PC-9 (cell line): ENCODE measurements around the gene CSH1. TPM values are rescaled to one million over a fixed set of nuclear protein-coding genes. Genes with fewer than 3 reads are reported as not detected.
"Not testable (repeated sequence)": the region's sequence is repeated elsewhere in the genome, so short reads cannot be mapped to it uniquely, and the experiment has no call there.

Experiments
- BruUV-seq: library from RNA; stranded (reverse); fragments of 400-500 nt; replicated peaks from 2 replicates; lab custom pipeline; 2021; lab: Mats Ljungman, UMichigan
- CTCF ChIA-PET: fragments of 300-600 bp; sonication (Branson Sonifier 250); formaldehyde crosslinking; loops from one replicate; lab custom pipeline; 2022; ENCODE audit warnings: antibody characterized with exemption; lab: Charles Lee
- POLR2A ChIA-PET: fragments of 300-600 bp; sonication (Branson Sonifier 250); formaldehyde crosslinking; loops from one replicate; lab custom pipeline; 2022; ENCODE audit warnings: antibody characterized with exemption; ENCODE audit not compliant: unreplicated experiment; lab: Charles Lee
- DNase-seq, 2 experiments: peaks; one replicate each; pipeline versions ENCODE4 v3.0.0 to v3.0.0-alpha.2; 2015 to 2022; ENCODE audit warnings: mixed read lengths in 1 of 2
- H2AFZ ChIP-seq: fragments of 200-600 bp; sonication (generic); 2 replicates; pipeline ENCODE4 v1.8.1; 2017; ENCODE audit warnings: antibody characterized with exemption
- H3F3A ChIP-seq: fragments of 200-600 bp; sonication (generic); 2 replicates; pipeline ENCODE4 v1.8.1; 2017; ENCODE audit warnings: antibody characterized with exemption, mild to moderate bottlenecking, low read depth; ENCODE audit not compliant: insufficient read depth
- H3K27ac ChIP-seq: fragments of 200-600 bp; sonication (generic); 2 replicates; pipeline ENCODE4 v1.6.1; 2016; ENCODE audit warnings: mixed run types
- H3K27me3 ChIP-seq: fragments of 200-600 bp; sonication (generic); 2 replicates; pipeline ENCODE4 v1.6.1; 2016; ENCODE audit warnings: low read depth, mixed run types; ENCODE audit not compliant: insufficient read depth
- H3K36me3 ChIP-seq: fragments of 200-600 bp; sonication (generic); 2 replicates; pipeline ENCODE4 v1.6.1; 2016; ENCODE audit warnings: low read depth, mixed run types
- H3K4me1 ChIP-seq: fragments of 200-600 bp; sonication (generic); replicated peaks from 2 replicates; pipeline ENCODE4 v1.6.1; 2016; ENCODE audit warnings: mixed run types; ENCODE audit not compliant: insufficient read depth
- H3K4me2 ChIP-seq: fragments of 200-600 bp; sonication (generic); 2 replicates; pipeline ENCODE4 v1.6.1; 2017; ENCODE audit warnings: mixed run types
- H3K4me3 ChIP-seq: fragments of 200-600 bp; sonication (generic); 2 replicates; pipeline ENCODE4 v1.6.1; 2016; ENCODE audit warnings: mixed run types
- H3K79me2 ChIP-seq: fragments of 200-600 bp; sonication (generic); 2 replicates; pipeline ENCODE4 v1.6.1; 2017; ENCODE audit warnings: low read depth, mixed run types
- H3K9me2 ChIP-seq: fragments of 200-600 bp; sonication (generic); 2 replicates; pipeline ENCODE4 v1.8.1; 2017; ENCODE audit warnings: mild to moderate bottlenecking; ENCODE audit not compliant: insufficient read depth
- H3K9me3 ChIP-seq: fragments of 200-600 bp; sonication (generic); 2 replicates; pipeline ENCODE4 v1.8.1; 2016; ENCODE audit warnings: low read depth; ENCODE audit not compliant: insufficient read depth
- H4K20me1 ChIP-seq: fragments of 200-600 bp; sonication (generic); 2 replicates; pipeline ENCODE4 v1.8.1; 2017; ENCODE audit not compliant: insufficient read depth
- CTCF ChIP-seq: fragments of 200-600 bp; sonication (generic); conservative IDR thresholded peaks from 2 replicates; pipeline ENCODE4 v1.6.1; 2017; ENCODE audit warnings: mixed run types, antibody characterized with exemption, mild to moderate bottlenecking, moderate library complexity
- EZH2 ChIP-seq: fragments of 200-600 bp; sonication (generic); IDR thresholded peaks from 2 replicates; pipeline ENCODE4 v1.8.0; 2017; ENCODE audit warnings: antibody characterized with exemption, low read depth
- intact Hi-C: fragments of 100-400 bp; cut with micrococcal nuclease; formaldehyde crosslinking; loops from one replicate; pipeline ENCODE4 v1.10.0; 2022; ENCODE audit not compliant: unreplicated experiment
- total RNA-seq: library from RNA; stranded (reverse); gene quantifications from 2 replicates; pipeline ENCODE4 v1.2.3, GENCODE V29; 2021

Gene CSH1
- total RNA-seq, 1 experiment from 2014 or later: not detected

GRCh38 chr17:63880706-63881105 is 15.7 kb downstream of the CSH1 start:
- H3K36me3 ChIP-seq: no peaks in the 10 kb centered on the region
- no peak for DNase-seq
- ChIA-PET CTCF (no interaction called here), POLR2A (no interaction called here)
- H4K20me1 ChIP-seq: no peaks in the 10 kb centered on the region
- H3K4me1 ChIP-seq: no peaks in the 10 kb centered on the region
- no peaks in the 10 kb centered on the region for H3K79me2 ChIP-seq
- peaks cover 5% of the 10 kb centered on the region; the same call in 1 of the 2 replicates for H3K27me3 ChIP-seq
- H3K9me2 ChIP-seq: no peaks in the 10 kb centered on the region
- H3K27ac ChIP-seq: no peak overlapping the region
- BruUV-seq: no TSS peak
- no peak overlapping the region for H3K4me2 ChIP-seq
- no peak overlapping the region for H3K4me3 ChIP-seq
- intact Hi-C loops: no loop called here
- no peaks in the 10 kb centered on the region for H3F3A ChIP-seq
- no peak for TF ChIP-seq EZH2
- no peak for TF ChIP-seq CTCF
- H3K9me3 ChIP-seq: no peaks in the 10 kb centered on the region
- H2AFZ ChIP-seq: no peak overlapping the region

GRCh38 chr17:63878413-63878812 is 18.0 kb downstream of the CSH1 start:
- CTCF ChIA-PET, BruUV-seq, H3K36me3 ChIP-seq: not testable (repeated sequence)

GRCh38 chr17:63874693-63875092 is 21.7 kb downstream of the CSH1 start:
- H3K4me2 ChIP-seq, H4K20me1 ChIP-seq, H3K9me2 ChIP-seq, DNase-seq, H3K9me3 ChIP-seq, H3K36me3 ChIP-seq, H3K79me2 ChIP-seq, H2AFZ ChIP-seq, BruUV-seq, H3F3A ChIP-seq, H3K27ac ChIP-seq, intact Hi-C loops, H3K4me1 ChIP-seq, H3K27me3 ChIP-seq, POLR2A ChIA-PET, H3K4me3 ChIP-seq: not testable (repeated sequence)
- CTCF ChIA-PET: interaction anchor here (0.7 kb wide), 1 partner anchor 36 kb away, joined by 3 read pairs; no protein-coding TSS in a partner anchor

More at GRCh38 chr17:63878413-63878812, 18.0 kb downstream of the CSH1 start:
- H3F3A ChIP-seq, H3K9me2 ChIP-seq, H3K79me2 ChIP-seq, H3K27ac ChIP-seq, H3K27me3 ChIP-seq, H2AFZ ChIP-seq, H3K4me1 ChIP-seq, intact Hi-C loops, H3K4me2 ChIP-seq, DNase-seq, H4K20me1 ChIP-seq, POLR2A ChIA-PET, H3K9me3 ChIP-seq, H3K4me3 ChIP-seq: not testable (repeated sequence)

- H2AFZ ChIP-seq, H3K27ac ChIP-seq, H3K79me2 ChIP-seq, DNase-seq, H3K36me3 ChIP-seq, POLR2A ChIA-PET, H3K9me3 ChIP-seq, H3K27me3 ChIP-seq, intact Hi-C loops, H3F3A ChIP-seq, BruUV-seq, H4K20me1 ChIP-seq, H3K9me2 ChIP-seq, H3K4me1 ChIP-seq, H3K4me2 ChIP-seq, H3K4me3 ChIP-seq: not testable (repeated sequence)
- CTCF ChIA-PET: interaction anchor here (0.7 kb wide), 1 partner anchor 35 kb away, joined by 3 read pairs; no protein-coding TSS in a partner anchor
Observed at GRCh38 chr17:63874061-63874626, 22.2 kb downstream of the CSH1 start.

- BruUV-seq, DNase-seq, H2AFZ ChIP-seq, POLR2A ChIA-PET, CTCF ChIA-PET, H3F3A ChIP-seq, H3K4me3 ChIP-seq, H3K9me3 ChIP-seq, H3K79me2 ChIP-seq, H3K4me1 ChIP-seq, H3K9me2 ChIP-seq, H4K20me1 ChIP-seq, H3K27me3 ChIP-seq, H3K27ac ChIP-seq, H3K4me2 ChIP-seq, H3K36me3 ChIP-seq, intact Hi-C loops: not testable (repeated sequence)
Observed at GRCh38 chr17:63873577-63873976, 22.8 kb downstream of the CSH1 start, which contains the start of gene CSH2. TSS of gene CSH2 (minus strand) at chr17:63873677. CDS start at chr17:63873614, 63 bp downstream.

- H3K9me3 ChIP-seq, CTCF ChIA-PET, H4K20me1 ChIP-seq, DNase-seq, intact Hi-C loops, H3K9me2 ChIP-seq, H3K36me3 ChIP-seq, H3K4me3 ChIP-seq, H3K27me3 ChIP-seq, H3K4me1 ChIP-seq, BruUV-seq, H3K27ac ChIP-seq, H3K79me2 ChIP-seq, H2AFZ ChIP-seq, H3F3A ChIP-seq, POLR2A ChIA-PET, H3K4me2 ChIP-seq: not testable (repeated sequence)
Observed at GRCh38 chr17:63871646-63872365, 24.6 kb downstream of the CSH1 start.
